Stimulated activated CD8-positive, alpha-beta memory T cell treated with anti-CD3 and anti-CD28 coated beads, Interleukin-7, amount 100 ng/mL, for 48 hours (primary cell): ENCODE measurements around the gene PRKG1.

Experiments used
- DNase-seq, 2 donors: peaks; one replicate each; pipeline ENCODE4 v3.0.0-alpha.2; 2020; ENCODE audit warnings: low read depth in 1 of 2; ENCODE audit errors: extremely low read depth in 1 of 2

The PRKG1 gene

DNA sequence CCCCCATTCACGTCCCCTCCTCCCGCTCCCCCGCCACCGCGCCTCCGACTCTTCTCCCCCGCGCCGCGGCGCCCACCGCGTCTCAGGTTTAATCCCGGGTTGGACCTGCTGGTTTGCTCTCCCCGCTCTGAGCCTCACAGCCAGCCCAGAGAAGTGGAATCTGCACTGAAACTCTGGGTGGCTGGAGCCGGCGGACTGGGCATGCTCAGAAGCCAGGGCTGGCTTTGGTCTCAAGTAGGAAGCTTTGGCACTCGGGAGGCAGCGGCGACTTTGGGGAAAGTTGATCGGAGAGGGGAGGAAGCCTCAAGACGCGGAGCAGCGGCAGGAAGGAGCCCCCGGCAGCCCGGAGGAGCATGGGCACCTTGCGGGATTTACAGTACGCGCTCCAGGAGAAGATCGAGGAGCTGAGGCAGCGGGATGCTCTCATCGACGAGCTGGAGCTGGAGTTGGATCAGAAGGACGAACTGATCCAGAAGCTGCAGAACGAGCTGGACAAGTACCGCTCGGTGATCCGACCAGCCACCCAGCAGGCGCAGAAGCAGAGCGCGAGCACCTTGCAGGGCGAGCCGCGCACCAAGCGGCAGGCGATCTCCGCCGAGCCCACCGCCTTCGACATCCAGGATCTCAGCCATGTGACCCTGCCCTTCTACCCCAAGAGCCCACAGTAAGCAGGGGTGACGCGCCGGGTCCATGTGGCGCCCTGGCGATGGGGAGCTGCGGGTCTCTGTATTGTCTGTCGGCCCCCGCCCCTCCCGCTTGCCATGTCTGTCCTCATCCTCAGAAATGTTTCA lies at the start of gene PRKG1:
TSS of gene PRKG1 (plus strand) at position 250 of the 791 bp plus-strand sequence.
- no peak for DNase-seq

DNA sequence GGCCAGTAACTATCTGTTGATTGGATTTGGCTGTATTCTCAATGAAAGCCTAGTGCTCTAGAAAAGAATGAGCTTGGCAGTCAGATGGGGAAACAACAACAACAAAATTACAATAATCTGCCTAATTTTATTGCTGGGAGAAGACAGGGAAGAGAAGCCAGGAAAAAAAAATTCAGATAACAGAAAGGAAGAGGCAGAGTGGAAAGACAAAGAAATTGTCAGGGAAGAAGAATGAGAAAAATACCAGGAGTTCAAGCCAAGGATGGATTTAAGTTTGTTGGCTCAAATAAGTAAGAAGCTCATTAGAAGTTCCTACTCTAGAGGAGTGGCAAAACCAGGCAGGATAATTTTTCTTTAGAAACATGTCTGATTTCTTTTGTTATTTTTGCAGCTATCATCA lies 45.9 kb upstream of the PRKG1 start:
- DNase-seq = no peak

DNA sequence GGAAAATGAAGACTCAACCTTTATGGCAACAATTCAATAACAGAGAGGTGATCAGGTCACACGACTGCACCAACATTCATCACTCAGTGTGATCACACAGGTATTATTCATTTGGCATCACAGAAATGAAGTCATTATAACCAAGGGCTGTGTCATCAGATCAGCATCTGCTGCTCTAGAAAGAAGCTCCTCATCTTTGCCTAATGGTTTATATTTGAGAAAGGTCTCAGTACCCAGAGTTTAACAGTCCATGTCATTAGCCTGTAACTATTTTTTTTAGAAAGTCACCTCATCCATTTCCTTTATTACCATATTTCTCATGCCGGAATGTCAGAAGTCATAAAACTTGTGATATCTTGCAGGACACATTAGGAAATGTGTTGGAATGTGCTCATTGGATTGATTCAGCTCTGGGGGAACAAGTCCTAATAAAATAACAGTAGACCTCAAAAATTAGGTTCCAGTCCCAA lies 45.1 kb upstream of the PRKG1 start:
- DNase-seq = no peak

DNA sequence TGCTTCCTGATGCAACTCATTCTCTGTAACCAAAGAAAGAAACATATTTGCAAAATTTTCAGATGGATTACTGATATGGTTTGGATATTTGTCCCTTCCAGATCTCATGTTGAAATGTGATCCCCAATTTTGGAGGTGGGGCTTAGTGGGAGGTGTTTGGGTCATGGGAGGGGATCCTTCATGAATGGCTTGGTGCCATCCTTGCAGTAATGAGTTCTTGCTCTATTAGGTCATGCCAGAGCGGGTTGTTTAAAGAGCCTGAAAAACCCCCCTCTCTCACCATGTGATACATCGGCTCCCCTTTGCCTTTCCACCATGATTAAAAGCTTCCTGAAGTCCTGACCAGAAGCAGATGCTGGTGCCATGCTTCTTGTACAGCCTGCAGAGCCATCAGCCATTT lies 43.8 kb upstream of the PRKG1 start:
- no peak for DNase-seq

DNA sequence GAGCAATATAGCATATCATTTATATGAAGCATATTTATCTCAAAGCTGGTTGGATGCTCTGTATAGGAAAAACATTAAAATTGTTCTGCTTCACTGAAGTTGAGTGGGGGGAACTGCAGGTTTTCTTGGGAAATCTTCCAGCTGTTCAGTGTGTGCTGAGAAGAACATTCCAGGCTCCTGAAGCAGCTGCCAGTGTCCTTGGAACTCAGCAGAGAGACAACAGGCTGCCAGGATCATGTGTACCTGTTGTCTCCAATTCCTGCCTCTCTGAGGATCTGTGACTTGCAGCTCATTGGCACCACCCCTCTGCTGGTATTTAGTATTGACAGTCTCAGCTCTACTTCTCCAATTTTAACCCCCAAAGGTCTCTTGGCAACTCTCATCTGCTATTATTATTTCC lies 42.3 kb upstream of the PRKG1 start:
- DNase-seq = no peak

DNA sequence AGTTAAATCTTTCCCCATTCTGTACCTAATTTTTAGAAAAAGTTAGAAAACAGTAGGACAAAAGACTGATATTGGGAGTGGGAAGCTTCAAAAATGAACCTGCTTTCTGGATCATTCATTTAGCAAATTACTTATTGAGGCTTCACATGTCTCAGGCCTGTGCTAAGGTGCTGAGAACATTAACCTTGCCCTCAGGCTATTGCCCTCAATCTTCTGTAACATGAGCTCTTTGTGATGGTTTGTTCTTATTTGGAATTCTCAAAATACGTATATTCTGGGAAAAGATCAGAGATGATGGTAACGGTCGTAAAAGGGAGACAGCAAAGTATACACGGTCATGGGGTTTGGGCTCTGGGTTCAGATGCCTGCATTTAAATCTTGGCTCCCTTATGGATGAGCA lies 39.5 kb upstream of the PRKG1 start:
- no peak for DNase-seq

DNA sequence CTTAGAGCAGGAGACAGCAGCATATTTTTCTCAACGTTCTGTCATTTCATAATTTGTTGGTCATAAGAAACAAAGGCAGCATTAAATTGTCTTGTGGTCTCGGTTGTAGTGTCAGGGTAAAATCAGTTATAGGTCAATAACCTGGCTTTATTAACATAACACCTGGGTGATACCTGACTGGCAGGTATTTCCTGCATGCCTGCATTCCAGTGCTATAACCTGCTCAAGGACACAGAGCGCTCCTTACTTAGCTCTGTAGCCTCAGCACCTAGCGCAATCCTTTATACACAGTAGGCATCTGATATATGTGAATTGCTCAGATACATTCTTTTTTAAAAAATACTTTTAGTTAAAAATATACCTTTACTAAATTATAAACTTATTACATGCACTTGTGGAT lies 38.9 kb upstream of the PRKG1 start:
- DNase-seq = no peak

DNA sequence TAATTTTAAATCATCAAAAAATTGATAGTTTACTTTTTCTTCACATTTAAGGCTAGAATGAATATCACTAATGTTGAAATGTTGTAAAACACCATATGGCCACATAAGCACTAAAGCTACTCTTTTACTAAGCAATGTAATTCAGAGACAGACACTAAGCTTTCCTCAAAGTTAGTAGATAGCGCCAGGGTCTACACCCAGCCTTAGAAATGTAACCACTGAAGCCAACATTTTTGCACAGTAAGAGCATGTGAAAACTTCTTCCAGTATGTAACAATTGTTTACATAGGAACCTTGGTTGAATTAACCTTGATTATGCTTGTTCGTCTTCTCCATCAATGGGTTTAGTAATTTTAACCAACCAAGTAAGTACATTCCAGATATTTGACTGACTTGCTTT lies 28.4 kb upstream of the PRKG1 start:
- DNase-seq = no peak

DNA sequence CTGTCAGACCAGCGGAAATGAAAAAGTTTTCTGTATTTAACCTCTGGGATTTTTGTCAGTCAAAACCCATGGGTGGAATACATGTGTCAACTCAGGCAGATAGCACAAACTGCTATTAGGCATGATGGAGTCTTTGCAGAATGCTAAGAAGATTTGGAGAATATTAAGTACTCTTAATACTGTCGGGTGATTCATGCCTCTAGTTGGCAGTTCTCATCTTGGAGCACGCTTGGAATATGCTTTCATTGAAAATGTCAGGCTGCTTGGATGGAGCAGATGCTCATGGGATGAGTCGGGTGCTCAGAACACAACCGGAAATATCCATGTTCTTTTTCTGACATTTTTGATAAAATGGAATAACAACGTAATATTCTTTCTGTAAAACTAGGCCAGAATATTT lies 27.6 kb upstream of the PRKG1 start:
- no peak for DNase-seq

DNA sequence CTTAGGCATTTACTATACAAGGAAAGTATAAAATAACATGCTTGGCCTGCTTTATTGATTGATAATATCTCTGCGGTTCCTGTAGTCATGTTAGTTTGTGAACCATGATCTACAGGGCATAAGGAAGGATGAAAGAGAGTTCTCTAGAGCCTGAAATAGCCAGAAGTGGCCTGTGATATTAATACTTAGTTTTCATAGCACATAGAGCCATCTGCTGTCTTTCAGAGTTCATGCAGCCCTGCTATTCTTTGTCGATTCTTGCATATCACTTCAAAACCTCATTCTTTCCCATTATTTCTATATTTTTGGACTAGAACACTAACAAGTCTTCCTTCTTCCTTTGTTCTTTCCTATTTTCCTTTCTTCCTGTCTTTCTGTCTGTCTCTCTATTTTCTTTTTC lies 26.4 kb upstream of the PRKG1 start:
- no peak for DNase-seq

DNA sequence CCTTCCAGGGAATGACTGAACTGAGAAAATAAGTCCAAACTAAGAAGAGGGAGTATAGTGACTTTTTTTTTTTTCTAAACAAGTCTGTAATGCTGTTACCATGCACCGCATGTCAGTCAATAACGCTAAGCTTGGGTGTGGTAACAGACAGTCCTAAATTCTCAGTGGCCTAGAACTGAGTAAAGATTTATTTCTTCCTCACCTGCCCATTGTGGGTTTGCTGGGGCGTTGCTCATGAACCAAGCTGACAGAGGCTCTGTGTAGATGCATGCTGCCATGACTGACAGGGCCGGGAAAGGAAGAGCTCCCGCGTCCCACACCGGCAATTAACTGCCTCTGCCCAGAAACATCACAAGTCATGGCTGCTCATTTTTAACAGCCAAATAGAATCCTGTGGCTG lies 25.5 kb upstream of the PRKG1 start:
- no peak for DNase-seq

DNA sequence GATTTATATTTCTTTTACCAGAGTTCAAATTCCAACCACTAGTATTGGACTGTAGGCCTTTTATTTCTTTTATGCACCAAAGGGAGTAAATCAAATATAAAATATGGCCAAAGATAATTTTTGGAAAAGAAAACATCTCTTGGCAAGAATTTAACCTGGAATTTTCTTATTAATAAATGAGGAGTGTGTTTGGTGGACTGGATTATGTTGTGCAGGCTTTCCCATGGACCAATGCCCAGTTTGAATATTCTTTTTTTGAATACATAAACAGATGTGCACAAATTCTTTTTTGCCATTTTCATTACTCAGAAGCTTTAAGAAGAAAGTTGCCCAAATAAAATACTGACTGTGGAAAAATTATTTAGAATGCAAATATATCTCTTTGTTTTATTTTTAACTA lies 22.1 kb upstream of the PRKG1 start:
- DNase-seq = no peak

DNA sequence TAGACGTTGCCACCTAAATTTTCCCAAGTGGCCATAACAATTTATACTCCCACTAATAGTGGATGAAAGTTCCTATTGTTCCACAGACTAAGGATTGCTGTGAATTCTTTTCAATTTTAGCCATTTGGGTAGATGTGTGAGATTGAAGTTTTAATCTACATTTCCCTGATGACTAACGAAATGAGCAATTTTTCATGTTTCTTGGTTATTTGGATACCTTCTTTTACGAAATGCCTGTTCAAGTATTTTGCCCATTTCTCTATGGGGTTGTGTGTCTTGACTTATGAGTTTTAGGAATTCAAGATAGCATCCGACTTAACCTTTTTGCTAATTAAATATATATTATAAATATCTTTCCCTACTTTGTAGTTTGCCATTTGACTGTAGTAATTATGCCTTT lies 16.4 kb upstream of the PRKG1 start:
- DNase-seq = no peak

DNA sequence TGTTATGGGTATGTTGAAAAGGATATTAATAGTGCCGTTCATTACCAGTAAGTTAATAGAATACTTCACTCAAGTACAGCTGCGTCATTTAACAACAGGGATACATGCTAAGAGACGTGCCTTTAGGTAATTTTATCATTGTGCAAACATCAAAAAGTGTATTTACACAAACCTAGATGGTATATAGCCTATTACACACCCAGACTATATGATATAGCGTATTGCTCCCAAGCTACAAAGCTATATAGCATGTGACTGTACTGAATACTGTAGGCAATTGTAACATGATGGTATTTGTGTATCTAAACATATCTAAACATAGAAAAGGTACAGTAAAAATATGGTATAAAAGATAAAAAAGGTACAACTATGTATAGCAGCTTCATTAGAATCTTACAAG lies 11.1 kb upstream of the PRKG1 start:
- no peak for DNase-seq

DNA sequence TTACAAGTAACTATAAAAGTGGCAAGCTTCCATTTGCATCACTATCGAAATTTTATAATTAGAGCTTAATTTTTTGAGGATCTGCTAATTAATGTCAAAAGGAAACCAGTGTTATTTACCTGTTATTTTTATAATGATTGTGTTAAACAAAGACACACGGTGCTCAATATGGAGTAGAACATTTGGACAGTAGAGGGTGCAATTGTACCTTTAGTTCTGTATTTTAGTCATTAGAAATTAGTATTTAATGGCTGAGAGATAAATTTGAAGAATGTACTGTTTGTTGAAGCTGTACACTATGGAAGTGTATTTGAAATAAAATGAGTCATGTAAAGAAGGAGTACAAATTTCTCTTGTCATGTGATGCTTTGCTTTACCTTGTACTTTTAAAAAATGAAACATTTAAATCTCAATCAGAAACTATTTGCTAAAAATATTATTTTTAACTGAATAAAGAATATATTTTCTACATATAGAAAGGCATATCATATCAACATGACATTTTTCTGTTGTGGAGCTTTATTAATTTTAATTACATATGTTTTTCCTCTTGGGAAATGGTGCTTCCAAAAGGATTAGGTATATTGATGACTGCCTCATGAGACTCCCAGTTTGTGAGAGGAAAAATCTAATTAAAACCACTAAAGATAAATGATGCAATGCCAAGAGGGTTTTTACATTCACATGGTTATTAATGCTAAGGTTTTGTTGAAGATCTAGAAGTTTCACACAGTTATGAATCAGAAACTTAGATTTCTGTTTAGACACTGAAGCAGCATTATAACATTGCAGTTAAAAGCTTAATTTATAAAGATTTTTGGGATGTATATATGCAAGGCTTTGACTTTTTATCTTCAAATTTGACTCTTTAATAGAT lies 10.4 kb upstream of the PRKG1 start:
- no peak for DNase-seq

DNA sequence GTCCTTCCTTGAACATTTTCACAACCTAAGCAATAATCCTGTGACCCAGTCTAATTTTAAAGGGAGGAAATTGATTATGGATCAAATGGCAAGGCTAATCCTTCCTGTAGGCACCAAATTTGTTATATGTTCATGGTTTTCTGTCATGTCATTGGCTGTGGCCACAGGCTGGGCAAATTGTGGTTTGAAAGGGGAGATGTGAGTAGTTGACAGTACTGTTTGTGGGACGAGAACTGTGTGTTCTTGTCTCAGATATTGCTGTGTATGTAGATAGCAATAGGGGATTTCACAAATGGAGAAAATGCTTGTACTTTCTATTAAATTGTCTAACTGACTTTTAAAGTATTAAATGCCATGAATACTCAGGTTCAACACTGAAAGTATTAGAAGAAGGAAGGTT lies 8.1 kb upstream of the PRKG1 start:
- no peak for DNase-seq

DNA sequence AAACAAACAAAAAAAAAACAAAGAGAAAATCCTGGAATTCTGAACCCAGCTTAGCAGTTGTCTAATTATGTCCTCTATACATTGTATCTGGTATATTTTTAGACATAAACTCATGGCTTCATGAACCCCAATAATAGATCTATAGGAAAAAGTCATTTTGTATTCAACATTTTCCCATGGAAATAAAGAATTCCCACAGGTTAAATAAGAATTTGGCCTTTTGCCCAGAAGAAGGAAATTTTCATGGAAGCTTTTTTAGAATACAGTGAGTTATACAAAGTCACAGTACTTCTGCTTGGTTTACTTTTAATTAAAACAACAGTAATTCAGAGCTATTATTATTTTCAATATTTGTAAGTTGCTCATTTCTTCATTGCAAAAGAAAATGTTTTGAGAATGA lies 2.1 kb upstream of the PRKG1 start:
- DNase-seq = no peak

DNA sequence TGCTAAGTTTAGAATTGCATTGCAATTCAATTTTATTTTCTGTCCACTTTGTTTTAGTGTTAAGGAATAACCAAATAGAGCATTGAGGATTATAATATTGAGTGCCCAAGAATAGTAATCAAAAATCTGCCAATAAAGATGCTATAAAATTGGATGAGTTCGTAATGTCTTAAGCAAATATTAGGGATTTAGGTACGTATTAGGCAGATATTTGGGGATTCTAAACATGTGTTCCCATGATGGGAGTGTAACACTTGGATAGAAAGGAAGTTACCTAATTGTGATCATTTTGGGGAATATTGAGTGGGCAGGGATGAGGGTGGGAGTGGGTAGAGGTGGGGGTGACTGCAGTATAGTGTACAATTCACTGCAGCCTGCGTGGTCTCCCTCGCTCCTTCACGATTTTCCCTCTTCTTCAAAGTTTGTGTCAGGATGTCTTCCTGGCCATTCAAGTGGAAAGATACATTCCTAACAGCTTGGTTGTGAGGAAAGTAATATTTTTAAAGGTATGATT lies 1.3 kb upstream of the PRKG1 start:
- DNase-seq = no peak

DNA sequence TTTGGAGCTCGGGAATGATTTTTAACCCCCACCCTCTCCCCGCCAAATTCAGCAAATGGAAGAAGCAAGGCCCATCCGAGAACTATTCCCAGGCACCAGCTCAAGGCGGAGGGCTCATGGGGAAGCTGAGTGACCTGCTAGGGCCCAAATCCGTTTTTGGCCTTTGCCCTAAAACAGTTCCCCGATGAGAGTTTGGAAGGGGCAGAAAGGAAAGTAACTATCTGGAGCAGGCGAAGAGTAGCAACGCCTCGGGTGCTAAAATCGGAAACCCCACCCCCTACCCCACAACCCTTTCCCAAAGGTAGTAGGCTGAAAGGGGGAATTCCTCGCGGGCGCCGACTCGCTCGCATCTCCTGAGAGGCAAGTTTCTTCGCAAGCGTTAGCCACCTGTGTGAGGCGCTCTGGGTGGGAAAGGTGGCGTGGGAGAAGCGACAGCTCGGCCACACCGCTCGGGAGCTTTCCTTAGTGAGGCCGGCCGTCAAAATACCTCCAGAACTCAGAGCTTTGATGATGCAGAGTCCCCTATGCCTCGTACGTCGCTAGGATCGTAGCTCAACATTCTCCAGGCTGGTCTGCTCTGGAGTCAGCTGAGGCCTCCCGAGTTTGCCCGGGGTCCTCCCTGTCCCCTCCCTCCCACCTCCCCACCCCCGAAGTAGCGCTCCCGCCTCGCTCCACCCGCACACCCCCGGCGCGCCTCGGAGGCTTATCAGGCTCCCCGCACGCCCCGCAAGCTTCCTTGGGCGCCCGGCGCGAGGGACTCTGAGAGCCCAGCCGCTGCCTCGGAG lies 642 bp upstream of the PRKG1 start:
- no peak for DNase-seq

DNA sequence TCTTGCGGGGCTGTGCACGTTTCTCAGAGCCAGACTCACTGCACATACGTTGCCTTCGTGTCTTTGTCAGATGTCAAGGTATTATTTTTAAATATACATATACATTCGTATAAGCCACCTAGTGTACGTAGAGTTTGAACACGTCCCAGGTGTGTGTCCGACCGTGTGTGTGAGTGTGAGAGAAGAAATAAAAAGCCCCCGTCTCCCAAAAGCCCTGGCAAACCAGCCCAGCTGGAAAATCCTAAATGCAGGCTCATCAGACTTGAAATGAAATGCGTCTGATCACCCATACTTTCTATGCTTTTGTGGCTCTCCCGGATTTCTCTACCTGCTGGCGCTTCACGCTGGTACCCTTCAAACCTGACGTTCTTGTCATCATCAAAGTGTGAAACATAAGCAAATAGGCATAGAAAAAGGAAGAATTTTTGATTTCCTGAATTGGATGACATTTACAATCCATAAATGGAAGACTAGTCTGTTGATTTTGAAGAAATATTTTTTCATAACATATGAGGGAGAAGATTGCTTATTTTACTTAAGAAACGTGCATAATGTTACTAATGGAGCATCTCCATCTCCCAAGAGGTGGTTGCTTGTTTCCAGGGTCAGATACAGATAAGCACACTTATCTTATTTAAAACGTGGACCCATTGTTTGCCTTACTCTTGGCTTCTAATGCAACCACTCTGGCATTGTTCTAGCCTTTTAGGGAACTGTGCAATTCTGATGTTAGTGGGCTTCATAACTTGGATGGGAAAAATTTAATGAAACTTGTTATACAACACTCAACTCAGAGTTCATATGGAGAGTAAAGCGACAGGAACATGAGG lies 971 bp downstream of the PRKG1 start:
- DNase-seq = no peak
